OCI-LY7 (cell line): ENCODE data around the gene APBA3.

Experiments
- EZH2phosphoT487 ChIP-seq: fragments of 200-600 bp; sonication (generic); IDR thresholded peaks from 2 replicates; pipeline ENCODE4 v1.6.1; 2018; ENCODE audit warnings: low read depth, borderline replicate concordance, mild to moderate bottlenecking, mixed run types, antibody characterized with exemption, low read length, moderate library complexity, mixed read lengths
- TF ChIP-seq, protein P1 (sequence below): fragments of 200-600 bp; sonication (generic); conservative IDR thresholded peaks from 2 replicates; pipeline ENCODE4 v1.5.1; 2014; ENCODE audit warnings: mild to moderate bottlenecking, antibody characterized with exemption, low read length, moderate library complexity, mixed read lengths

DNA sequence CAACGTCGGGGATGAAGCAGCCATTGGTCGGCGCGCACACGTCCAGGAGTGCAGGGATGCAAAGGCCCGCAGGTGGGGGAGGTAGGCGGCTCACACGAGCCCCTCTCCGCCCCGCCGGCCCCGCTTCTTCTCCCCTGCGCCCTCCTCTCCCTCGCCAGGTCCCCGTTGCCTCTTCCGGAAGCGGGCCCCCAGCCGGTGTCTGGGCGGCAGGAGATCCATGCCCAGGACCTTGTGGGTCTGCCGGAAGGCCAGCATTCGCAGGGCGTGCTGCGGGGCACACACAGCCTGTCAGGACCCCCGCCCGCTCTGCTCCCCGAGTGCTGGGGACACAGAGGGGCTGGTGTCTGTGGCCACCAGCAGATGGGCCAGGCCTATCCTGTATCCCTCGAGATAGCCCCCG lies 44.4 kb upstream of the APBA3 start:
- TF ChIP-seq, protein P1, sequence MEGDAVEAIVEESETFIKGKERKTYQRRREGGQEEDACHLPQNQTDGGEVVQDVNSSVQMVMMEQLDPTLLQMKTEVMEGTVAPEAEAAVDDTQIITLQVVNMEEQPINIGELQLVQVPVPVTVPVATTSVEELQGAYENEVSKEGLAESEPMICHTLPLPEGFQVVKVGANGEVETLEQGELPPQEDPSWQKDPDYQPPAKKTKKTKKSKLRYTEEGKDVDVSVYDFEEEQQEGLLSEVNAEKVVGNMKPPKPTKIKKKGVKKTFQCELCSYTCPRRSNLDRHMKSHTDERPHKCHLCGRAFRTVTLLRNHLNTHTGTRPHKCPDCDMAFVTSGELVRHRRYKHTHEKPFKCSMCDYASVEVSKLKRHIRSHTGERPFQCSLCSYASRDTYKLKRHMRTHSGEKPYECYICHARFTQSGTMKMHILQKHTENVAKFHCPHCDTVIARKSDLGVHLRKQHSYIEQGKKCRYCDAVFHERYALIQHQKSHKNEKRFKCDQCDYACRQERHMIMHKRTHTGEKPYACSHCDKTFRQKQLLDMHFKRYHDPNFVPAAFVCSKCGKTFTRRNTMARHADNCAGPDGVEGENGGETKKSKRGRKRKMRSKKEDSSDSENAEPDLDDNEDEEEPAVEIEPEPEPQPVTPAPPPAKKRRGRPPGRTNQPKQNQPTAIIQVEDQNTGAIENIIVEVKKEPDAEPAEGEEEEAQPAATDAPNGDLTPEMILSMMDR, result no peak
- TF ChIP-seq EZH2phosphoT487, result no peak
